GM18951 (cell line): ENCODE results near the gene CMIP.

Experiments
- POLR2A ChIP-seq: IDR thresholded peaks from 4 replicates; pipeline ENCODE4 v1.6.1; 2011; ENCODE audit warnings: mild to moderate bottlenecking; ENCODE audit not compliant: insufficient read length, insufficient read depth; ENCODE audit errors: extremely low read depth
- in situ Hi-C: fragments of 300-500 bp; cut with MboI; formaldehyde crosslinking; loops from one replicate; pipeline ENCODE4 v1.12.0; 2022; ENCODE audit warnings: low sequenced_read_pairs, mixed read lengths, inconsistent platforms; ENCODE audit not compliant: unreplicated experiment

CMIP gene

GRCh38 chr16:81583893-81584631 is 139.5 kb downstream of the CMIP start:
- TF ChIP-seq POLR2A: no peak
- in situ Hi-C loops: no loop called here

- in situ Hi-C loops: no loop called here
- no peak for TF ChIP-seq POLR2A
Measured at GRCh38 chr16:81585785-81586184, 141.2 kb downstream of the CMIP start.

GRCh38 chr16:81586417-81586816 is 141.8 kb downstream of the CMIP start:
- TF ChIP-seq POLR2A: no peak
- in situ Hi-C loops: no loop called here

- no peak for TF ChIP-seq POLR2A
- in situ Hi-C loops: no loop called here
Measured at GRCh38 chr16:81586977-81587625, 142.5 kb downstream of the CMIP start.

- no peak for TF ChIP-seq POLR2A
- in situ Hi-C loops: no loop called here
Measured at GRCh38 chr16:81587626-81588160, 143.1 kb downstream of the CMIP start.

GRCh38 chr16:81588326-81589081 is 143.9 kb downstream of the CMIP start:
- TF ChIP-seq POLR2A: no peak
- in situ Hi-C loops: no loop called here

GRCh38 chr16:81589975-81590650 is 145.5 kb downstream of the CMIP start:
- in situ Hi-C loops: no loop called here
- no peak for TF ChIP-seq POLR2A

- TF ChIP-seq POLR2A: no peak
- in situ Hi-C loops: no loop called here
Measured at GRCh38 chr16:81590714-81591544, 146.3 kb downstream of the CMIP start.

- no peak for TF ChIP-seq POLR2A
- in situ Hi-C loops: no loop called here
Measured at GRCh38 chr16:81591545-81591870, 146.9 kb downstream of the CMIP start.

- no peak for TF ChIP-seq POLR2A
- in situ Hi-C loops: no loop called here
Measured at GRCh38 chr16:81592353-81592866, 147.8 kb downstream of the CMIP start.

- no peak for TF ChIP-seq POLR2A
- in situ Hi-C loops: no loop called here
Measured at GRCh38 chr16:81593481-81593880, 148.9 kb downstream of the CMIP start.
